ENCODE measurements around the gene KCNH3. TPM values are rescaled to one million over a fixed set of nuclear protein-coding genes. Genes with fewer than 3 reads are reported as not detected.

Gene KCNH3
- total and polyA plus RNA-seq, 2 of the 13 experiments (the other 11 are each of a cell fraction or from before 2014, with no cell fraction given): 0.01 to 0.07 TPM

DNA sequence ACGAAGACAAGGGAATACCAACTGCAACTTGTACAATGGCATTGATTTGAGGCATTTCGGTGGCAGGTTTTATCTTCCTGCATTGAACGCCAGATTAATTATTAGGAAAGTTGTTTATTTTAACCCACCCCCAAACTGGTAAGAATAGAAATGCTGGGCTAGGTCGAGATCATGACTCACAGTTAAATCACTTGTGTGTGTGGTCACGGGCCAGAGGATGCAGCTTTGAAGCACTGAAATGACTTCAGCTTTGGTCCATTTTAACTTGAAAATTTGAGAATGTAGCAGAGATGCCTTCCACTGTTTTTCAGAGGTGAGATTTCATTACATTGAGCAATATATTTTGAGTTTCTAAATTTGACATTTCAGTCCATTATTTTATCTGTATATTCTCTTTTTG is 23.6 kb upstream of the KCNH3 start:
- H3K9ac ChIP-seq (ENCODE audit: insufficient read depth, low read depth, low read length): no peak overlapping the region
- FAIRE-seq: no peak

DNA sequence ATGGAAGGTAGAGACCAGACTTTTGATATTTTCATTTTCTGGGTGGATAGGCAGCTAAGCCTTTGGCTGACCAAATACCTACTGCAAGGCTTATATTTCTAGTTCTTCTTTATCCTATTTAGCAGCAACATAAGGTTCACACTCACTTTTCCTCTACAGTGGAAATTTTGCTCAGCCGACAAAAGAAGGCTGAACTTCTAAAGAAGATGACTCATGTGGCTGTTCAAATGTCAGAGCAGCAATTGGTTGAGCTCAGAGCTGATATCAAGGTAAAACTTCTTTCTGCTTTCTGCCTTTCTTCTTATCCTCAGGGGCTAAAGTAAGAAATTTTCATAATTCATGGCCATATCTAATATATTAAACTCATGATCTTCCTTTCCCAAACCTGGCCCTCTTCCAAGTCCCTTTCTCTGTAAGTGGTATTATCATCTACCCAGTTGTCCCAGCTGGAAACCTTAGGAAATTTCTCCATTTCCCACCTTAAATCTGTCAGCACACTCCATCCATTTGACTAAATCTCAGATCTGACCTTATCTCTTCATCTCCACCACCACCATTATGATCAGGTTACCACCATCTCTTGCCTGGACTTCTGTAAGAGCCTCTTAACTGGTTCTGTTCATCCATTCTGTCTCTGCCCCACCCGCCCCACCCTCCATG is 19.8 kb upstream of the KCNH3 start:
- ATAC-seq (no peak), DNase-seq (ENCODE audit: low spot score) (no peak), FAIRE-seq (no peak)
- no peaks in the 10 kb centered on the region for H3K79me2 ChIP-seq (ENCODE audit: insufficient read depth, low read length)
- TF ChIP-seq, protein P1, sequence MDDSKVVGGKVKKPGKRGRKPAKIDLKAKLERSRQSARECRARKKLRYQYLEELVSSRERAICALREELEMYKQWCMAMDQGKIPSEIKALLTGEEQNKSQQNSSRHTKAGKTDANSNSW (CRISPR knock-in tag; IDR thresholded peaks at IDR 0.05; ENCODE audit: borderline replicate concordance): no peak
- ChIA-PET CTCF (ENCODE audit: low intra/inter-chr PET ratio, low total read pairs) (no interaction called here), POLR2A (interaction anchor here (1.2 to 1.6 kb wide), 2 partner anchors 152 to 172 kb away, joined by 3 to 5 read pairs; partner anchors contain the start of gene SPATS2)
- no peak overlapping the region for H3K4me2 ChIP-seq (ENCODE audit: low read depth, low read length)
- H3K27ac ChIP-seq (ENCODE audit: extremely low read length, insufficient read depth, low read length): no peak overlapping the region
- no peaks in the 10 kb centered on the region for H3K4me1 ChIP-seq (ENCODE audit: insufficient read depth, low read length)
- in situ Hi-C loops (cut with HindIII; ENCODE audit: extremely low pct_ligation_motif_present, low pct_unique_long_range_greater_than_20kb): no loop called here
- no TSS peak for BruUV-seq (replicated peaks)
- no peak overlapping the region for H2AFZ ChIP-seq (ENCODE audit: low read length)
- no peaks in the 10 kb centered on the region for H3K9me3 ChIP-seq (ENCODE audit: low read length)
- no peaks in the 10 kb centered on the region for H3K27me3 ChIP-seq (ENCODE audit: control insufficient read depth in 1 of 2, insufficient read depth in 2 of 2, low read length in 2 of 2)
- H4K20me1 ChIP-seq (ENCODE audit: insufficient read depth, low read length): no peaks in the 10 kb centered on the region
- intact Hi-C loops (cut with micrococcal nuclease; ENCODE audit: unreplicated experiment): no loop called here
- H3K4me3 ChIP-seq (replicated peaks in 1 of 3; ENCODE audit: insufficient read depth in 1 of 3, low read depth in 2 of 3, low read length in 3 of 3): no peak overlapping the region
- peaks cover 3 to 30% of the 10 kb centered on the region in 2 experiments; a peak in 4 of 5 replicates for H3K36me3 ChIP-seq (replicated peaks in 1 of 2; ENCODE audit: control insufficient read depth in 1 of 2, insufficient read depth in 2 of 2, low read length in 2 of 2)
- 98% methylated on average over 2 of the region's 2 CpGs for WGBS (ENCODE audit: low lambda C conversion rate)
- H3K9ac ChIP-seq (ENCODE audit: insufficient read depth, low read depth, low read length): no peak overlapping the region

More for the DNA sequence above, 23.6 kb upstream of the KCNH3 start:
- Histone ChIP-seq H3K4me2 (ENCODE audit: low read depth, low read length) (no peak overlapping the region), H3K36me3 (replicated peaks in 1 of 2; ENCODE audit: control insufficient read depth in 1 of 2, insufficient read depth in 2 of 2, low read length in 2 of 2) (peaks cover 0 to 15% of the 10 kb centered on the region in 2 experiments; a peak in 2 of 5 replicates), H3K4me3 (replicated peaks in 1 of 3; ENCODE audit: insufficient read depth in 1 of 3, low read depth in 2 of 3, low read length in 3 of 3) (no peak overlapping the region), H3K9me3 (ENCODE audit: low read length) (no peaks in the 10 kb centered on the region), H3K27ac (ENCODE audit: extremely low read length, insufficient read depth, low read length) (no peak overlapping the region), H3K4me1 (ENCODE audit: insufficient read depth, low read length) (peaks cover 16% of the 10 kb centered on the region), H3K27me3 (ENCODE audit: control insufficient read depth in 1 of 2, insufficient read depth in 2 of 2, low read length in 2 of 2) (no peaks in the 10 kb centered on the region), H2AFZ (ENCODE audit: low read length) (no peak overlapping the region), H4K20me1 (ENCODE audit: insufficient read depth, low read length) (no peaks in the 10 kb centered on the region), H3K79me2 (ENCODE audit: insufficient read depth, low read length) (no peaks in the 10 kb centered on the region)
- intact Hi-C loops (cut with micrococcal nuclease; ENCODE audit: unreplicated experiment) (loop anchor here (2.0 kb wide), 1 partner anchor 226 kb away; no protein-coding TSS in a partner anchor), in situ Hi-C loops (cut with HindIII; ENCODE audit: extremely low pct_ligation_motif_present, low pct_unique_long_range_greater_than_20kb) (no loop called here)
- CTCF ChIA-PET (ENCODE audit: low intra/inter-chr PET ratio, low total read pairs): interaction anchor here (3.4 to 6.4 kb wide), 2 partner anchors 156 to 183 kb away, joined by 16 to 115 read pairs; no protein-coding TSS in a partner anchor
- no peak for DNase-seq (ENCODE audit: low spot score)
- WGBS (ENCODE audit: low lambda C conversion rate): 87% methylated on average over 5 of the region's 5 CpGs
- no peak for ATAC-seq
- no peak for TF ChIP-seq REXO4 (CRISPR knock-in tag; IDR thresholded peaks at IDR 0.05; ENCODE audit: borderline replicate concordance)
- TF ChIP-seq ZFP62 (CRISPR knock-in tag; IDR thresholded peaks at IDR 0.05): no peak
- POLR2A ChIA-PET: no interaction called here
- BruUV-seq (replicated peaks): no TSS peak

Data from HepG2 (cell line).